ENCODE data around the gene NDUFV3.
"Not testable (repeated sequence)": the region's sequence is repeated elsewhere in the genome, so short reads cannot be mapped to it uniquely, and the experiment has no call there.

GRCh38 chr21:42932378-42933136 is 39.4 kb downstream of the NDUFV3 start:
- not testable (repeated sequence) for TF ChIP-seq ZFX (IDR thresholded peaks at IDR 0.05); CTCF (conservative IDR thresholded peaks at IDR 0.05)

All from C4-2B (cell line).